Head of caudate nucleus (tissue), 42 donors: Measurements from ENCODE around the gene MCC.
"Not testable (repeated sequence)": the region's sequence is repeated elsewhere in the genome, so short reads cannot be mapped to it uniquely, and the experiment has no call there.

ENCODE experiments used
- DNase-seq, 42 donors: peaks; one replicate each; pipeline versions ENCODE4 v3.0.0 to v3.0.0-alpha.2; 2020 to 2021; ENCODE audit warnings: mixed read lengths in 7 of 42
- intact Hi-C: fragments of 100-400 bp; cut with DNase I; formaldehyde crosslinking; loops from one replicate; pipeline ENCODE4 v1.15.0; 2022

The MCC gene

DNA sequence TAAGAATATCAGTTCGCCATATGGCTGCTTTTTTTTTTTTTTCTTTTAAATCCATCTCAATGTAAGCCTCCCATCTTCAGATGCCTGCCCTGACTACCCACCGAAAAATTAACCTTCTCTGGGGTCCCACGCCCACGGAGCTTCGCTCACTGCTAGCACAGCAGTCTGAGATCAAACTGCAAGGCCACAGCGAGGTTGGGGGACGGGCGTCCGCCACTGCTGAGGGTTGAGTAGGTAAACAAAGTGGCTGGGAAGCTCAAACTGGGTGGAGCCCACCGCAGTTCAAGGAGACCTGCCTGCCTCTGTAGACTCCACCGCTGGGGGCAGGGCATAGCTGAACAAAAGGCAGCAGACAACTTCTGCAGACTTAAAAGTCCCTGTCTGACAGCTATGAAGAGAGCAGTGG lies 414.6 kb downstream of the MCC start:
- intact Hi-C loops, DNase-seq: not testable (repeated sequence)

DNA sequence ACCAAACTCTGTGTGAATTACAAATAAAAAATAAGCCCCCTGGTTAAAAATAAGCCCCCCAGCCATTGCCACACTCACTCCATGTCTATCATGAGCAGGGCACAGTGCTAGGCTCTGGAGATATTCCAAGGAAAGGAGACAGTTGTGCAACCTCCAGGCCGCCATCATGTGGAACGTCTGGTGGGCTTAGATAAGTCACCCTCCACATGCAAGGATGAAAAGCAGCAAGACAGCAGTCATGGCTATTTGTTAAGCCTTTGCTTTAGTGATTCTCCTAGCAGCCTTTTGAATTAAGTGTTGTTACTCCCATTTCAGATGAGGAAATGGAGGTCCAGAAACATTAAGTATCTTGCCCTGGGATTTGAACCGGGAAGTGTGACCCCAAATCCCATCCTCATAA lies 416.9 kb downstream of the MCC start:
- intact Hi-C loops = no loop called here
- no peak for DNase-seq

DNA sequence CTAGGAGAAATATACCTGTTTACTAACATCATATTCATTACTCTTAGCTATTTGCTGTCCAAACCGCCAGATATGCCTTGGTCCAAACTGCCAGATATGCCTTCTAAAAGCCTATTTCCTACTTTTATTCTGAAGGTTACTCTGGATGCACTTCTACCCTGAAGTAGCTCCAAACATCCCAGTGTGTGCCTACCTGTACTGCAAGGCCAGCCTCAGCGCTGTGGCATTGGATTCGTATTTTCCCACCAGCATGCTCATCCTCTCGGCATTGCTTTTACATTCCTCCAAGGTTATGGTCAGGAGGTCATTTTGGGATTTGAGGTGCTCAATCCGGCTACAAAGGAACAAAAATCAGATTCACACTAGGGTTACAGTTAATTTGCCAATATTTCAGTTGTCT lies 417.4 kb downstream of the MCC start:
- no peak for DNase-seq
- intact Hi-C loops = no loop called here

DNA sequence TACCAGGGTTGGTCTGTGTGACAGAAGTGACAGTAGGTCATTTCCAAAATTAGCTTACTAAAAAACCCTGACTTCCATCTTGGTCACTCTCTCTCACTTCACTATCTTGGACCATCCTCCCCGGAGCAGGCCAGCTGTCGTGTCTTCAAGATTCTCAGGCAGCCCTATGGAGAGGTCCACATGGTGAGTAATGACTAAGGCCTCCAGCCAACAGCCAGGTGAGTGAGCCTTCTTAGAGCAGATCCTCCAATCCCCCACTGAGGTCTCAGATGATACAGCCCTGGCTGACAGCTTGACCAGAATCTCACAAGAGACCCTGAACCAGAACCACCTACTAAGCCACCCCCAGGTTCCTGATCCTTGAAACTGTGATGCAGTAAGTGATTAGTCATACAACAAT lies 419.7 kb downstream of the MCC start:
- intact Hi-C loops = no loop called here
- DNase-seq = no peak

DNA sequence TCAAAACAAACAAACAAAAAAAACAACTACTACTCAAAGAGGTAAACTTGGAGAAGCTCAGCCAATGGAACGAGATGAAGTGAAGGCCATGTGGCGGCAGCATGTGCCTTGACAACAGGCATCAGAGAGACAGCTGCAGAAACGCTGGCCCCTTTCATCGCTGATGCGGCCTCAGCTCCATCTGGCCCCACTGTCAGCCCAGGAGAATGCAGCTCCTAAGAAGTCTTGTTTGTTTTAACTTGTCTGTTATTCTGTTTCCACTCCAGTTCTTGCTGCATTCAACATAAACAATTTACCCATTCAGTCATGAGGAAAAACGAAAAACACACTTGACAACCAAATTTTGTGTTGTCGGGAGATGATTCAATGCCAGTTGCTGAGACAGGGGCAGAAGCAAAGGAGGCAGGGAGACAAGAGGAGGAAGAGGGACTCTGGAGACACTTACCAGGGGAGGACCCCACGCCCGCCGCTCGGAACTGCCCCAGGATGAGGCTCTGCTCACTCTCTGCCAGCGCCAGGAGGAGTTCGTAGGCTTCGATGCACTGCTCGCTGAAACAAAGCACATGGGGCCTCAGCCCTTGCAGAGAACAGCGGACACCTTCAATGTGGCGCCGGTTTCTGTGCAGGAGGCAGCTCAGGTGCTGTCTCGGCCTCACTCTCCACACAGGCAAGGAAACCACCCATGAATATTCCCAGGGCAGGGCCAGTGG lies 420.5 kb downstream of the MCC start:
- DNase-seq = peak in 11 of 42 donors; percentile 24 to 56 (median 46)
- intact Hi-C loops = no loop called here

DNA sequence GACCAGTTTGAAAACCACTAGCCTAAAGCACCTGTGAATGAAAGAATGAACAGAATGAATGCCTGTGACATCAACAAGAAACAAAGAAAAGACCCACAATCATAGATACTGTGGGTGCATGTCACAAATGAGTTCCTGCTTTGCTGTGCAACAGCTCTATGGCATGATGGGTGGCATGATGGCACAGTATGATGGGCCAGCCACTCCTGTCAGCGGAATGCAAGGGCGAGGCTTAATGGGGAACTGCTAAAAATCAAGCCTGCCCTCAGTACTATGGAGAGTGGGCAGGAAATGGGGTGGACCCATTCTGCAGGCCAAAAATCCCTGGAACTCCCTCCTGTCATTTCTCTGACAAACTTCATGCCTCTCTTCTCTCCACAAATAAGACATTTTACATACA lies 422.6 kb downstream of the MCC start:
- no peak for DNase-seq
- intact Hi-C loops = no loop called here

DNA sequence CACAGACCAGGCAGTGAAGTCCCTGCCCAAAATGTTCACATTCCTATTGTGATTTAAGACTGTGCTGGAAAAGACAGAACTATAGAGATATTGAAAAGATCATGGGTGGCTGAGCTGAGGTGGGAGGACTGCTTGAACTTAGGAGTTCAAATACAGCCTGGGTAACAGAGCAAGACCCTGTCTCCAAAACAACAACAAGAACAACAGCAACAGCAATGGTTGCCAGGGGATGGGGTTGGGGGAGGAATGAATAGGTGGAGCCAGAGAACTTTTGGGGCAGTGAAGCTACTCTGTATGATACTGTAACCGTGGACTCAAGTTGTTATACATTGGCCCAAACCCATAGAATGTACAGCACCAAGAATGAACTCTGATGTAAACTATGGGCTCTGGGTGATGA lies 423.4 kb downstream of the MCC start:
- intact Hi-C loops = no loop called here
- no peak for DNase-seq

DNA sequence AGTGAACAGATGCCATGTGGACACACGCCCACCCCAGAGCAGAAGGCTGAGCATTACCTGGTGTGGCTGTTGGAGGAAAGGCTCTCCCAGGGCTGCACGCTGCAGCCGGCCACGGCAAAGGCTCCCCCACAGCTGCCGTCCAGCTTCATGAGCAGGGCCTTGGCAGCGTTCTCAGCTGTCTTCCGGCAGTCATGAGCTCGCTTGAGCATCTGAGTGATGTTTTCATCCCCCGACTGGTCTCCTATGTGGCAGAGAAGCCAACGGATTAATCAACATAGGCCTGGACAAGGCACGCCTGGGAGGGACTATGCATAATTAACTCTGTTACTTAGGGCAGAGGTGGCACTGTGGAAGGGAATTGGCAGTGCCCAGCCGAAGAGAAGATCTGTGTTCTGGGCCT lies 424.3 kb downstream of the MCC start:
- intact Hi-C loops = no loop called here
- peak in 2 of 42 donors; percentile 41 to 44 for DNase-seq

DNA sequence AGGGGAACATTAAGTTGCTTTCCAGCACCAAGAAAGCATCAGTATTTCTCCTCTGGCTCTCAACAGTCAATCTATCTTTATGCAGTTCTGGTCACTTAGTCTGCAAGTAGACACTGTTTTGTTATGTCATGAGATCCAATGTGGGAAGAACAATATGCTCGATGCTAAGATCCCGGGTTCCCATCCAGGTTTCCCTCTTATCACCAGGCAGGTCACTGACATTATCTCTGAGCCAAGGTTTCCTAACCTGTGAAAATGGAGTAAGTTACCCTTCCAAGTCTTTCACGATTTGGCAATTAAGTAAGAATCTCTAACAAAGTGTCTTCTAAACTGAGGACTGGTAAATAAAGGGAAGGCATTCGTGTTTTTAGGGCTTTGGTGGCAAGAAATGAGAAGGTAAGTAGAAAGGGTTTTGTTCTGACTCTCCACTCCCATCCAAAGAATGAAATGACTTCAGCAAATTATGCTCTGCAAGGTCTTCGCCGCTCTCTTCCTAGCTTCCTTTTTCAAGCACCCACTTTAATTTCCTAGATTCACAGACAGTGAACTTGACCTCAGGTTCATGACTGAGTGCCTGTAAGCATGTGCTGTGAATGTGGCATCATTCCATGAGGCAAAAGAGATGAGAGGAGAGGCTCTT lies 425.3 kb downstream of the MCC start:
- intact Hi-C loops = no loop called here
- no peak for DNase-seq

DNA sequence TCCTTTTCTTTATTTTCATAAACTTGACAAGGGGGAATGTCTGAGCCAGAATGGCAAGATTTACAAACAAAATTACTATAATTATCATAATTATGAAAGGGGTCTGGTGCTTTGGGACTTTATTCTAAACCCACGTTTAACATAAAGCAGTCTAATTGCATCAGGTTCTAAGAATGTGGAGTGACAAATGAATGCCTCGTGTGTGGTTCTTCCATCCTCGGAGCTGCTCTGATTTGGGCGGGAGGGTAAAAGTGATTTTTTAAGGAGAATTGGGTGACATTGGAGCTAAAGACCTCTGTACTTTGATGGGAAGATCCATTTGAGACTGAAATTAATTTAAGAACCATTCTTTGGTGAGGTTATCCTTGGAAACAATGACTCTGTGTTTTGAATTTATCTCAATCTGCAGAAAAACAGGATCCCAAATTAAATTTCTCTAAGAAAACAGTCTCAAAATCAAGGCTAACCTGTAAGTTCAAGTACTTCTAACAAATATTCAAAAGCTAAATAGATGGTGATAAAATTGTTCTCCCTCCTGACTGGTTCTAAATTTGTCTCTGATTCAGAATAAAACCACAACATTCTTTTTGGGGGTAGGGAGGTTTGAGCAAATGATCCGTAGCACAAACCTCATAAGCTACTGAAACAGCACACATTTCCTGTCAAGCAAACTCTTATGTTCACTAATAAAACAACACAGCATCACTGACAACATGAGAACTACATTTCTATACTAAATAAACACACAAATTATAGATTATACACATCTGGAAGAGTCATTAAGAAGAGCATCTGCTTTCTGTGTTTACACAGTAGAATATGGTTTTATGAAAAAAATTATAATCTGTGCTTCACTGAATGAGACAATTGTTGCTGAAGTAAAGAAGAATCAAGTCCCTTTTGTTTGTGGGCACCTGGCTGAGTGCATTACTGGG lies 426.1 kb downstream of the MCC start:
- intact Hi-C loops = no loop called here
- DNase-seq = no peak

DNA sequence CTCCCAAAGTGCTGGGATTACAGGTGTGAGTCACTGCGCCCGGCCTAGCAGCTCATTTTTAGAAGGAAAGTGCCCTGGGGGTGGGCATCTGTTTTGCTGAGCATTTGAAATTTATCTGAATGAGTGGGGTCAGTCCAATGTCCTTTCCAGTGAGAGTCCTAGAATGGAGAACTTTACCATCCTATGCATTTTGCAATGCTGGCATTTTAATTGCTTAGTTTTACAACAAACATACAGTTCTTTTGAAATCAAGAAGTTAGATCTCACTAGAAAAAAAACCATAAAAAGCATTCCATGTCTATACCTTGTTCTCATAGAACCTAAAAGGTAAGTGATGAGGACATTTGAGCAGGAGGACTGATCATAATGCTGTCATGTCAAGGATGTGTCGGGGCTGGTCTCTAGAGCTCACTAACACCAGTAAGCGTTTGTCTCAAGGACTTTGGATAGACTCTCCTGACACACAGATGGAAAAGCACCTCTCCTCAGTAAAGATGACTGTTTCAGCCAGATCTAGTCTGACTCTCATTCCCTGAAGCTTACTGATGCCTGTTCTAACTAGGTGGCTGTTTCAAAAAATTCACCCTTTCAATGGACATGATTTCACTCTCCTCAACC lies 427.7 kb downstream of the MCC start:
- intact Hi-C loops = no loop called here
- DNase-seq = no peak

DNA sequence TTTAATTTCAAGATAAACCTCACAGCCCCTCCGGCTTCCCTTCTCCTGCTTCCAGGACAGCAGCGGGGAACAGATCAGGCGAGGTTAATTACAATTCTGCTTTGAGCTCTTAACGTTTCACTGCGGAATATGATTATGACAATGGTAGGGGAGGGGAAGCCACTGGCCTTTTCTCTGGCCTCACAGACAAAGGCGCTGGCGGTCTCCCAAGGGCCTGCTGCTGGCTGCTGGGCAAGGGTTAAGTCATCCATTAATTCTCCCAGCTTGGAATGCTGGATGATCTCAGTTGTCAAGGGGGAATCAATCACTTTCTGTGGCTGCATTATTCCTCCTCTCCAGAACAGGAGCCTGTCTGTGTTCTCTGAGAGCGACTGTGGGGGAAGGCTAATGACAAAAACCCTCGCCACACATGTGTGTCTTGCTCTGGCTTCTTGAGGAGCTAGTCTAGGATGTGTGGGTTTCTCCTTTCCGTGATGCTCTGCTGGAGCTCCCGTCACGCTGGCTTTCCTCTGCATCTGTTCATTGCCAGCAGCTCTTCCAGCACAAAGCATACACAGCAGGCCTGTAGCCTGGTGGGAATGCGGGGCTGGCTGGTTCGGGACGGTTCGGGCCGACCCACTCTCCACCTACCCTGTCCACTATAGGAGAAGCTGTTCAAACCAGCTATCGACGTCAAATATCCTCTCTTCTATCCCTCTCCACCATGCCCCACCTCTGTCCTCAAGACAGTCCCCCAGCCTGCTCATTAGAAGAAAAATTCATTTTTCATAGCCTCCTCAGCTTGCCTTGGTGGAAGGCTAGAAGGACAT lies 428.8 kb downstream of the MCC start:
- intact Hi-C loops = no loop called here
- peak in 37 of 42 donors; percentile 20 to 84 (median 51) for DNase-seq

DNA sequence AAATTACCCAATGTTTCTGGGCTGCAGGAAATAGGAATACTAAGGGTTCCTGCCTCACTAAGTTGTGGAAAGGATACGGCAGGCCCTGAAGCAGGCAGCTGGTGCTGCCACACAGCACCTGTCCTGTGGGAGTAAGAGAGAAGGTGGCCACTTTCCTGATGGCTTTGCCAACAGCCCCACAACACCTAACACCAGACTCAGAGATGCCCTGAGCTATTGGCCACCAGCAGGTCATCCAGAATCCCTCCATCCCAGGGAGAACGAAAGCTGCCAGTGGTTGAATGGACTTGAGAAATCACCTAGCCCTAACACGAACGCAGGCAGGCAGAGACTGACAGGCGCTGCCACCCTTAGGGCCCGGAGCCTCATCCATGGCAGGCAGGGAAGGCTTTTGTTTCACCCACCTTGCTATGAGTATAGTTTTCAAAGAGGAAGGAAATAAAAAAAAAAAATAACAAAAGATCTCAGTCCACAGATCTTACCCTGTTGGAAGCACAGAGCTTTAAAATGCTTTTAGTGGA lies 429.5 kb downstream of the MCC start:
- no peak for DNase-seq
- intact Hi-C loops = no loop called here

DNA sequence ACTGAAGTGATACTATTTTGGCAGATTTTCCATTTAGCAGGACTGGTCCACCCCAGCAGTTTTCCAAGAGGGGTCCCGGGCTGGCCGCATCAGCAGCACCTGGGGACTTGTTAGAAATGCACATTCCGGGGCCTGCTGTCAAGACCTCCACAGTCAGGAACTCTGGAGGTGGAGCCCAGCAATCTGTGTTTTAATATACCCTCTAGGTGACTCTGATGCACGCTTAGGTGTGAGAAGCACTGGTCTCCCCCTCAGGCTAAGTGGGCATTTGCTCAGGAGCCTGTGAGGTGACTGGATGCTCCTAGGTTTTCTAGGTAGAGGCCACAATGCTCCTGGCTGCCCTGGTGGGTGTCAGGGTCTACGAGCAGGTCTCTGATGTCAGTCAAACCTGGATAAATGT lies 430.0 kb downstream of the MCC start:
- DNase-seq = peak in 1 of 42 donors; percentile 0
- intact Hi-C loops = no loop called here

DNA sequence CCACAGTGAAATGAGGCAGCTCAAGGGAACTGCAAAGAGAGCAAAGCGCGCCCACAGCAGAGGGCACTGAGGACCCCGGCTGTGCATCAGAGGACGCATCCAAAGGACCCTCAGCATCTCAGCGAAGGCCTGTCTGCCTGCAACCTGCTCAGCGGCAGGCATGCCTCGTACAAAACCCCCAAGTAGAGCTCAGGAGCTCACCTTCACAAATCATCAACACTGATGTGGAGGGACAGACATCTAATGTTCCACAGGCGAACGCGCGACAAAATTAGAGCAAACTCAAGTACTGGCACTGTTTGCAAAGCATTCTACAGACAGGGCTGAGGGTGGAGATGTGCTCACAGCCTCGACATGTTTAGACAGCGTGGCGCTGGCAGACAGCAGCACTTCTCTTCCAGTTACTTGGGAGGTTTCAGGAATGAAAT lies 430.7 kb downstream of the MCC start:
- peak in 35 of 42 donors; percentile 11 to 86 (median 53) for DNase-seq
- intact Hi-C loops = no loop called here

DNA sequence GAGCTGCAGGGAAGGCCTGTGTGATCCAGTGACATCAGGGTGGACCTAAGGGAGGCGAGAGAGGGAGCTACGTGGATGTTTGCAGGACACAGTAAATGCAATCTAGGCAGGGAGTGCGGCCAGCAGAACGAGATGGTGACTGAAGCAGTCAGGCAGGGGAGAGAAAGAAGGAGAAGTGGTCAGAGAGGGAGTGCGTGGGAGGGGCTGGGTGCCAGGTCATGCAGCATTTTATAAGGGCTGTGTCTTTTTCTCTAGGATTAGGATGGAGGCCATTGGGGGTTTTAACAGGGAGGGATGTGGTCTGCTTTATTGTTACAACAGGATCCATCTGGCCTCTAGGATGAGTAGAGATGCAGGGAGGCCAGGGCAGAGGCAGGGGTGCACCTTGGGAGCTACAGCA lies 431.3 kb downstream of the MCC start:
- no peak for DNase-seq
- intact Hi-C loops = no loop called here

DNA sequence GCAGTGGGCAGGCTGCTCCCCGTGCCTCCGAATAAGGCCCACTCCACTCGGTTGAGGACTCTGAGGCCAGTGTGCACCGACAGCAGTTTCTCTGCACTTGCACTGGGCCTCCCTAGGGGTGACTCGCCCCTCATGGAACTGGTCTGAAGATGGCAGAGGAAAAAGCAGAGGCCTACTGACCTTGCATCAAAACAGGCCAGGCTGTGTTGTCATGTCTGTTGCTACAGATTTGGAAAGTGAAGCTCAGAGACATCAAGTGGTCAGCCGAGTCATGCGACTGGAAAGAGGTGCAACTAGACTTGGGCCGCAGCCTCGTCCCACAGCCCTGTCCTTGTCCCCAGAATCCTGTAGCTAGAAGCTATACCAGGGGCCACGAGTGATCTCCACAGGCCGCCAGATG lies 433.4 kb downstream of the MCC start:
- intact Hi-C loops = no loop called here
- DNase-seq = no peak

DNA sequence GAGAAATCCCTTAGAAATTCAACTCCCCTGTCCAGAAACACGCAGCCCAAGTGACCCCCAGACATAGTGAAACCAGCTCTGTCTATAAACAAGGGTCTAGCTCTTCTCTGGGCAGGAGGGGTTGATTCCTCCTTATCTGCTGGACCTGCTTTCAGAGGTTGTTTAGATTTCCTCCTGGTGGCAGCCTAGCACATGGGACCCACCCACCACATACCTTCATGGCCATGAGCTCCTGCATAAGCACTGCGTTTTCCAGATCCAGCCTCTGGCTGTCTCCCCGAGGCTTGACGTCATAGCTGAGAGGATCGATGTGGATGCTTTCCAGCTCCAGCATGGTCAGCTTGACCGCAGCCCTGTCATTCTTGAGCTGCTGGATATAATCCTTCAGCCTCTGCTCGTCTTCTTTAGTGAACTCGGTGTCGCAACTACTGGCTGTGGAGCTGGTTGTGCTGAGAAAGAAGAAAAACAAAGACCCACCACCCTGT lies 434.7 kb downstream of the MCC start:
- no peak for DNase-seq
- intact Hi-C loops = no loop called here
